Smooth muscle cell (in vitro differentiated cells): Measurements from ENCODE around the gene MYH16. TPM values are rescaled to one million over a fixed set of nuclear protein-coding genes. Genes with fewer than 3 reads are reported as not detected.

ENCODE experiments used
- DNase-seq: peaks from one replicate; lab custom pipeline; 2025; ENCODE audit not compliant: unreplicated experiment; lab: John Stamatoyannopoulos, UW
- H2AFZ ChIP-seq: fragments of 200-600 bp; sonication (generic); 2 replicates; pipeline ENCODE4 v1.6.0; 2016; ENCODE audit warnings: antibody characterized with exemption, low read depth, mild to moderate bottlenecking
- H3F3A ChIP-seq: fragments of 200-600 bp; sonication (generic); 2 replicates; pipeline ENCODE4 v1.6.0; 2017; ENCODE audit warnings: antibody characterized with exemption, low read depth
- H3K27ac ChIP-seq: fragments of 200-600 bp; sonication (generic); 2 replicates; pipeline ENCODE4 v1.5.1; 2016; ENCODE audit warnings: low read depth, mild to moderate bottlenecking
- H3K27me3 ChIP-seq: fragments of 200-600 bp; sonication (generic); 2 replicates; pipeline ENCODE4 v1.6.1; 2016; ENCODE audit warnings: low read depth, mild to moderate bottlenecking
- H3K36me3 ChIP-seq: fragments of 200-600 bp; sonication (generic); 2 replicates; pipeline ENCODE4 v1.5.1; 2016; ENCODE audit warnings: low read depth
- H3K4me1 ChIP-seq: fragments of 200-600 bp; sonication (generic); 2 replicates; pipeline ENCODE4 v1.5.1; 2016; ENCODE audit warnings: low read depth
- H3K4me2 ChIP-seq: fragments of 200-600 bp; sonication (generic); 2 replicates; pipeline ENCODE4 v1.6.0; 2016; ENCODE audit warnings: mild to moderate bottlenecking
- H3K4me3 ChIP-seq: fragments of 200-600 bp; sonication (generic); 2 replicates; pipeline ENCODE4 v1.5.1; 2016; ENCODE audit warnings: mild to moderate bottlenecking
- H3K79me2 ChIP-seq: fragments of 200-600 bp; sonication (generic); 2 replicates; pipeline ENCODE4 v1.6.0; 2016; ENCODE audit warnings: low read depth, mild to moderate bottlenecking
- H3K9ac ChIP-seq: fragments of 200-600 bp; sonication (generic); 2 replicates; pipeline ENCODE4 v1.6.0; 2016; ENCODE audit warnings: low read depth
- H3K9me3 ChIP-seq: fragments of 200-600 bp; sonication (generic); replicated peaks from 2 replicates; pipeline ENCODE4 v1.5.1; 2016; ENCODE audit warnings: low read depth
- H4K20me1 ChIP-seq: fragments of 200-600 bp; sonication (generic); 2 replicates; pipeline ENCODE4 v1.6.0; 2016; ENCODE audit warnings: low read depth
- CTCF ChIP-seq: fragments of 200-600 bp; sonication (generic); IDR thresholded peaks from 2 replicates; pipeline ENCODE4 v1.5.1; 2017; ENCODE audit warnings: borderline replicate concordance, mild to moderate bottlenecking, antibody characterized with exemption; ENCODE audit not compliant: insufficient read depth, poor library complexity, severe bottlenecking
- WGBS: methylation state at CpG from one replicate; pipeline ENCODE4 v1.1.7; 2016; ENCODE audit warnings: low lambda C conversion rate; 5-methylcytosine and 5-hydroxymethylcytosine counted together
- polyA plus RNA-seq: library from polyadenylated mRNA; unstranded; fragments of >200 nt; fragmentation: Nextera tagmentation; extraction: Ambion mirVana; gene quantifications from 2 replicates; pipeline ENCODE4 v1.2.1, GENCODE V29; 2016
- total RNA-seq: library from RNA; depleted of rRNA; stranded (reverse); fragments of >200 nt; gene quantifications from 2 replicates; pipeline ENCODE4 v1.2.3, GENCODE V29; 2014

The MYH16 gene
- total and polyA plus RNA-seq, 2 experiments from 2014 or later: not detected

GRCh38 chr7:99301496-99301895 lies 28.9 kb downstream of the MYH16 start:
- no peak for DNase-seq
- no peaks in the 10 kb centered on the region for H3K79me2 ChIP-seq
- WGBS: 94% methylated on average over 19 of the region's 19 CpGs
- no peak for TF ChIP-seq CTCF
- H3F3A ChIP-seq: no peaks in the 10 kb centered on the region
- no peaks in the 10 kb centered on the region for H3K4me1 ChIP-seq
- no peaks in the 10 kb centered on the region for H3K27me3 ChIP-seq
- H3K9ac ChIP-seq: no peak overlapping the region
- H3K9me3 ChIP-seq: no peaks in the 10 kb centered on the region
- H3K27ac ChIP-seq: no peak overlapping the region
- no peaks in the 10 kb centered on the region for H4K20me1 ChIP-seq
- no peak overlapping the region for H2AFZ ChIP-seq
- no peak overlapping the region for H3K4me2 ChIP-seq
- no peaks in the 10 kb centered on the region for H3K36me3 ChIP-seq
- H3K4me3 ChIP-seq: no peak overlapping the region

DNA sequence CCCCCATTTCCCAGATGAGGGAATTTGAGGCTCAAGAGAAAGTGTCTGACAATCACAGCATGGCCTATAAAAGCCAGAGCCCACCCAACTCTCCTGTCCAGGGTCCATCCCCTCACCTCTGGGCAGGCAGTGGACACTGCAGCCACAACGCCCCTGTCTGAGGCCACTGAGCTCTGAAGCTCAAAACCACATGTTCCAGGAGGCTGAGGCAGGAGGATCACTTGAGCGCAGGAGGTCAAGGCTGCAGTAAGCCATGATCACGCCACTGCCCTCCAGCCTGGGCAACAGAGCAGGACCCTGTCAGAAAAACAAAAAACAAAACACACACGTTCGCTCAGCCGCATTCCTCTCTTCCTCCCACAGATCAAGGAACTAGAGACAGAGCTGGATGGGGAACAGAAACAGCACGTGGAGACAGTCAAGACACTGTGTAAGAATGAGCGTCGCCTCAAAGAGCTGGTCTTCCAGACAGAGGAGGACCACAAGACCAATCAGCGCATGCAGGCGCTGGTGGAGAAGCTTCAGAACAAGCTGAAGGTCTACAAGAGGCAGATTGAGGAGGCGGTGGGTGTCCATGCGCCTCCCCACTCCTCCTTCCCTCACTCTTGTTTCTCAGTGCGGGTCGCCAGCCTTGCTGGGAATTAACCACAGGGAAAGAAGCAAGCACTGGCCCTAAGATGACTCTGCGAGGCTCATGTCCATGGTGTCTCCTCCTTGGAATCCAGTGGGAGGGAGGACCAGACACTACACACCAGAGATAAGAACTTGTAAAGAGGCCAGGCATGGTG lies 33.0 kb downstream of the MYH16 start:
- no peak overlapping the region for H2AFZ ChIP-seq
- H3K4me3 ChIP-seq: no peak overlapping the region
- no peaks in the 10 kb centered on the region for H3K36me3 ChIP-seq
- H3K4me2 ChIP-seq: no peak overlapping the region
- H4K20me1 ChIP-seq: no peaks in the 10 kb centered on the region
- WGBS: 73% methylated on average over 16 of the region's 16 CpGs
- H3K4me1 ChIP-seq: no peaks in the 10 kb centered on the region
- TF ChIP-seq CTCF: no peak
- H3K27ac ChIP-seq: no peak overlapping the region
- H3K9me3 ChIP-seq: no peaks in the 10 kb centered on the region
- H3F3A ChIP-seq: no peaks in the 10 kb centered on the region
- H3K27me3 ChIP-seq: no peaks in the 10 kb centered on the region
- DNase-seq: no peak
- H3K9ac ChIP-seq: no peak overlapping the region
- no peaks in the 10 kb centered on the region for H3K79me2 ChIP-seq

DNA sequence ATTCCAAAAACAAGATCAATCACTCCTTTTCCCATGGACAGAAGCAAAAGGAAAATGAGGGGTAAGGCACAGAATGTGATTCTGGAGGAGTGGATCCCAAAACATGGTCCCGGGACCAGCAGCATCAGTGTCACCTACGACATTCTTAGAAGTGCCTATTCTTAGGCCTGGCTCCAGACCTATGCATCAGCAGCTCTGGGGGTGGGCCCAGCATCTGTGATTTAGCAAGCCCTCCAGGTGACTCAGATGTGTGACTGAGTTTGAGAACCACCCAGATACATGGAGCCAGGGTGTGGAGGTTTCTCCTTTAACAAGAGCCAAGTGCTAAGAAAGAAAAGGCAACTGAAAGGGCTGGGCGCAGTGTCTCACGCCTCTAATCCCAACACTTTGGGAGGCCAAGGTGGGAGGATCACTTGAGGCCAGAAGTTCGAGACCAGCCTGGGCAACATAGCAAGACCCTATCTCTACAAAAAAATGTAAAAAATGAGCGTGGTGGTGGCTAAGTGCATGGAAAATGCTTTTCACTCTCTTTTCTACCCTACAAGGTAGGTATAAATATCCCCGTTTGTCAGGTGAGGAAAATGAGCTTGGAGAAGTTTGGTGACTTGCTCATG lies 35.9 kb downstream of the MYH16 start:
- Histone ChIP-seq H3K27ac (no peak overlapping the region), H3K4me3 (no peak overlapping the region), H3K4me2 (no peak overlapping the region), H2AFZ (no peak overlapping the region), H3K4me1 (no peaks in the 10 kb centered on the region), H3K9ac (no peak overlapping the region), H3K79me2 (no peaks in the 10 kb centered on the region), H3K36me3 (no peaks in the 10 kb centered on the region), H4K20me1 (no peaks in the 10 kb centered on the region), H3K27me3 (no peaks in the 10 kb centered on the region), H3F3A (no peaks in the 10 kb centered on the region), H3K9me3 (no peaks in the 10 kb centered on the region)
- no peak for TF ChIP-seq CTCF
- 95% methylated on average over 7 of the region's 7 CpGs for WGBS
- no peak for DNase-seq
